Tongue (tissue), 2 donors: ENCODE data around the gene CSMD2. TPM values are rescaled to one million over a fixed set of nuclear protein-coding genes. Genes with fewer than 3 reads are reported as not detected.
"Not testable (repeated sequence)": the region's sequence is repeated elsewhere in the genome, so short reads cannot be mapped to it uniquely, and the experiment has no call there.

ENCODE experiments used
- DNase-seq: peaks from one replicate; pipeline ENCODE4 v3.0.0-alpha.2; 2015
- total RNA-seq: library from RNA; depleted of rRNA; stranded (reverse); fragments of >200 nt; gene quantifications from one replicate; pipeline ENCODE4 v1.2.3, GENCODE V29; 2014

The CSMD2 gene
- total RNA-seq, 1 donor from 2014 or later: 2.1 TPM

DNA sequence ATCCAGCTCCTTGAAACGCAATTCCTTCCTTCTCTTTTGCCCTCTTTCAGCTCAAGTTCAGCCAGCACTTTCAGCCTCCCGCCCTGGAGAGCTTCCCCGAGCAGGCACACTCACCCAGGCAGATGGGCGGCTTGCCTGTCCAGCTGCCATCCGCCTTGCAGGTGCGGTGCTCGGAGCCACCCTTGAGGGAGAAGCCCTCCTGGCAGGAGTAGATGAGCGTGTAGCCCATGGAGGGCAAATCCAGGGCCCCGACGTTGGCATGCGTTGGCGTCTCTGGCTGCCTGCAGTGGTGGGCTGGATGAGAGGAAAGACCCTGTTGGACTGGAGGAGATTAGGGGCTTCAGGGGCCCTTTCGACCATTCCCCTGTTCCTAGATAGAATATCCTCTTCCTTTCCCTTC lies 632.1 kb downstream of the CSMD2 start:
- no peak for DNase-seq

- no peak for DNase-seq
These were observed 632.8 kb downstream of the CSMD2 start for GRCh38 chr1:33532250-33532649.

DNA sequence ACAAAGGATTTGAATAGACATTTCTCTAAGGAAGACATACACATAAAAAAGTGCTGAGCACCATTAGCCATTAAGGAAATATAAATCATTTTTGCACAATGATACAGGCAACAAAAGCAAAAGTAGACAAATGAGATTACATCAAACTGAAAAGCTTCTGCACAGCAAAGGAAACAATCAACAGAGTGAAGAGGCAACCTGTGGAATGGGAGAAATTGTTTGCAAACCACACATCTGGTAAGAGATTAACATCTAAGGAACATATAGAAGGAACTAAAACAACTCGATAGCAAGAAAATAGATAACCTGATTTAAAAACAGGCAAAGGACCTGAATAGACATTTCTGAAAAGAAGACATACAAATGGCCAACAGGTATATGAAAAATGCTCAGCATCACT lies 635.1 kb downstream of the CSMD2 start:
- DNase-seq: no peak

- DNase-seq: no peak
These were observed 637.1 kb downstream of the CSMD2 start for GRCh38 chr1:33527934-33528333.

DNA sequence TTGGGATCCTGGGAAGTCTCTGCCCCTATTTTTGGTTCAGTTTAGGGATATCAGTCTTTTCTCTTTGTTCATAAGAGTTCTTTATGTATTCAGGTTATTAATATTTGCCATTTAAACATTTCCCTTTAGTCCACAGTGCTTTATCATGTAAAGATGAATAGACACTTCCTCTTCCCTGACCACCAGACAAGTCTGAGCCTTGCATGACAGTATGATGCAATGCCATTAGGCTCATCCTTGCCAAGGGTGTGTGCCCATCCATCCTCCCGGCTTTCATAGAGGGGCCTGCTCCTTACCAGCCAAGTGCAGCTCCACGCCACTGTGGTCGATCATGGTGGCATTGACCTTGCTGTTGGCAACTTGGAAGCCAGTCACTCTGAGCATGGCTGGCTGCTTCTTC lies 640.4 kb downstream of the CSMD2 start:
- no peak for DNase-seq

DNA sequence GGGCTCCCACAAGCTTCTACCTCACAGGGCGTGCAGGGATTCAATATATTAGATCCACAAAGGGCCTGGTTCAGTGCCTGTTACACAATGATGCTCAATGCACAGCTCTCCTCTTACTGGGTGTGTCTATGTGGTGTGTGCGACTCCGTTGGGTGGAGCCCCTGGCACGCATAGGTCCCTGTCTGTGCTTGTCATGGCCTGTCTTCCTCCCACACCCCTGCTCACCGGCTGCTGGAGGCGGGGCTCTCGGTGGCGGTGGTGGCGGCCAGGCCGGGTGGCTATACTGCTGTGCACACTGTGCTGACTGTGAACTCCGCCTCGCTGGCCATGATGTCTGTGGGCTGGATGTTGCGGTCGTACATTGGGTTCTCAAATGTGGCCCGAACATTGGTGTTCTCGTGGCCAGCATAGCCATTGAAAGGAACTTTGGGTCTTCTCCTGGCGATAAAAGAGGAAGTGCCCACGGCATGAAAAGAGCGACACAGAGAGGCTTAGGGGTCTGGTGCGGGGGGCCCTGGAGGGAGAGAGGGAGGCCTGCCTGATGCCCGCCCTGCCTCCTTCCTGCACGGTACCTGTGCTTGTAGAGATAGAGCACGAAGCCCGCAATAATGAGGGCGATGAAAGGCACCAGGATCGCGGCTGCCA lies 645.7 kb downstream of the CSMD2 start:
- DNase-seq: no peak

GRCh38 chr1:33517596-33518250 lies 647.3 kb downstream of the CSMD2 start:
- DNase-seq: no peak

DNA sequence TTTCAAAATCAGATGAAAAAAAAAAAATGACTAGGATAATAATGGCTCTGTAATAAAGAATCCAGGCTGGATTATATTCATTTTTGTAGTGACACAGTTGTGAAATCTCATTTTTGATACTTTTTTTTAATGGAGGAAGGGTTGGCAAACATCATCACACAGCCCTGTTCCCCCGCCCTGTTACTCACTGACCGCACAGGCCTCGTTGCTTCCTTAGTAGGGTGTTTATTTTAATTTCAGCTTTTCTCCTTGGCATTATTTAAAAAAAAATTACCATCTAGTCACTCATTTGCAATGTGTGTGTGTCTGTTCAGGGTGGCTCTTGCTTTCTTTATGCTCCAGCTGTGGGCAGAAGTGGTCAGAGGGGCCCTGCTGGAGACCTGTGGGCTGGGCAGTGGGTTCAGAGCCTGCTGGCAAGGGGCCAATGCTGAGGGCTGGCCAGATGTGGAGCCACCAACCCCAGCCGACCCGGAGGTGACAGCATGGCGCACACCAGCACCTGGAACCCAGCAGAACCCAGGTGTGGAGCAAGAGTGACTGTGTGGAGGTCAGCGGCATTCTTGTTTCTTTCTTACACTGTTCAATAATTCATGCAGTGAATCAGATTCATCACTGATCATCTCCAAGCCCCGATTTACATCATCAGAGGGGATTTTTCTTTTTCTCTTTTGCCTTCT lies 648.0 kb downstream of the CSMD2 start:
- no peak for DNase-seq

DNA sequence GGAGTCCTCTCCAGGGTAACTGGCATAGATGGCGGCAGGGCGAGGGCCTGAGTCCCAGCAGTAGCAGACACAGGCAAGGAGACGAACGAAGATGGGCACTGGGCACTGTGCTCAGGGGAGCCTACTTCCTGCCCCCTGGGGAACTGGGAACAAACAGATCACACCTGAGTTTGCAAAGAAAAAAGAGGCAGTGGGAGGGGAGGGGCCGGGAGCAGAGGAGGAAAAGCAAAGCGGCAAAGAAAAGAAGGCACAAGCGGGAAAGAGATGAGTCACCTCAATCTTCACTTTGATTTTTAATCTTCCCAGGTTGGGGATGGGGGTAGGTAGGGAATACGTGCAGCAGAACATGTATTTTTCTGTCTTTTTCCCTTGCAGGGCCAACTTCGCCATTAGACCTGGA lies 648.6 kb downstream of the CSMD2 start:
- no peak for DNase-seq

DNA sequence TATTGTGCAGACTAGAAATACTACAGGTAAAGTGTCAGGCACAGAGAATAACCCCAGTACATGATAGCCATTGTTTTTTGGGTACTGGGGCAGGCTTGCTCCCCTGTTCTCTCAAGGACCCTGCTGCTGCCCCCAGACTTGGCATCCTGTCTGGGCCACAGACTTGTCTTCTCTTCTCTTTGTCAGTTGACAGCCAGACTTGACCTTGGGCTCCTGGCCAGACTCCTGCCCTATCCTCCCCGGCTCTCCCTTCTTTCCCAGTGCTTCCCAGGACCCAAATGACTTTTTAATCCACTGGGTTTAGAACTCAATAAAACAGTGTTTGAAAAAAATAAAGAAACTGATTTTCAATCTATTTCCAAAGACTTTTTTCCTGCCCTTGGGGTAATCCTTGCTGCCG lies 649.4 kb downstream of the CSMD2 start:
- DNase-seq: no peak

DNA sequence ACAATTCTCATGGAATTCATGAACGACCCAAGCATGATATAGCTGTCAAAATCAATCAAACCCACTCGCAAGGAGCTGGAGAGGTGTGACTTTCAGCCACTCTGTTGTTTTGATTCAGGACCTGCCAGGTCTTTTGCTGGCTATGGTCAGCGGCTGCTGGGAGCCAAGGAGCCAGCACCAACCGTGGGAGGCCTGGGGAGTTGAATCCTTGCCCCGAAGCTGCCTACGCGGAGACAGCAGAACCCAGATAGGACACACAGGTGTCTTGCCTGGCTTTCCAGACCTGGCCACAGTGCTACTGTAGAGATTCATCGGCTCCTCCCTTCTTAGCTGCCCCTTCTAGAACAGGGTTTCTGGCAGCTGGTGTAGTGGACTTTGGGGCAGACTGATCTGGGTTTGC lies 649.9 kb downstream of the CSMD2 start:
- no peak for DNase-seq

- no peak for DNase-seq
These were observed 652.6 kb downstream of the CSMD2 start for GRCh38 chr1:33512226-33513011.

- DNase-seq: not testable (repeated sequence)
These were observed 655.8 kb downstream of the CSMD2 start for GRCh38 chr1:33509276-33509675.

GRCh38 chr1:33508151-33508550 lies 656.9 kb downstream of the CSMD2 start:
- no peak for DNase-seq

DNA sequence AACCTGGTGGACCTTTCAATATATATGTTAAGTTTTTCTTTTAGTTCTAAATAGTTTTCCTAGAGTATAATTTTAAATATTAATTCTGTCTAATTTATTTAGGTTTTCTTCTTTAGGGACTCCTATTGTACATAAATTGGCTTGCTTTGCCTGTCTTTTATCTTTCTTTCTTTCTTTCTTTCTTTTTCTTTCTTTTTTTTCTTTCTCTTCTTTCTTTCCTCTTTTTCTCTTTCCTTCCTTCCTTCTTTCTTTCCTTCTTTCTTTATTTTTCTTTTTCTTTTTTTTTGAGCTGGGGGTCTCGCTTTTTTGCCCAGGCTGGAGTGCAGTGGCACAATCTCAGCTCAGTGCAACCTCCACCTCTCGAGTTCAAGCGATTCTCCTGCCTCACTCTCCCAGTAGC lies 657.4 kb downstream of the CSMD2 start:
- DNase-seq: no peak

DNA sequence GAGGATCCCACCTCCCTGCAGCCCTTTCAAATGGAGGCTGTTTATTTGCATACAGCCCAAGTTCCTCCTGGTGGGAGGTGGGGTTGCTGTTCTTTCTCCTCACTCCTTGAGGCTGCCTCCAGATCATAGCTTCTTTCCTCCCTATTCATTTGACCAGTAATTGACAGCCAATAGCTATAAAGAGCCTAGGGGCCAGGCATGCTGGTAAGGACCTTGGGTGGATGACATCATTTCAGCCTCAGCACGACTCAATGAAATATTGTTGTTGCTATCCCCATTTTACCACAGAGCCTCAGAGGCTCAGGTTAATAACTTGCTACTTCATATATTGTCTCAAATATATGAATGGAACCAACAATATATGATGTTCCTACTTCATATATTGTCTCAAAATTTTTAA lies 661.5 kb downstream of the CSMD2 start:
- no peak for DNase-seq

DNA sequence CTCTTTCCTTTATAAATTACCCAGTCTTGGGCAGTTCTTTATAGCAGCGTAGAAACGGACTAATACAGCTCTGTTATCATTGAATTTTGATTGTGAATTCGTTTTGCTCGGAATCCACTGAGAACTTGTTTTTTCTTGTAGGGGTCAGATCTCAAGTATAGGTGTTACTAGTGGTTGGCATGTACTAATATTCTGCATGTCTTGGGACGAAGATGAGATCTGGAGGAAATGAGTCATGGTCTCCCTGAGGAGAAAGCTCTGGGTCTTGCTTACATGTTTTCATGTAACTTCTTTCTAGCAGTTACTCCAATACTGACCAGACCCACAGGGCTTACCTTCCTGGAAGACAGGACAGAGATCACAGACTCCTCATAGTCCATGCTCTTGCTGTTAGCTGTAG lies 662.3 kb downstream of the CSMD2 start:
- DNase-seq: no peak

DNA sequence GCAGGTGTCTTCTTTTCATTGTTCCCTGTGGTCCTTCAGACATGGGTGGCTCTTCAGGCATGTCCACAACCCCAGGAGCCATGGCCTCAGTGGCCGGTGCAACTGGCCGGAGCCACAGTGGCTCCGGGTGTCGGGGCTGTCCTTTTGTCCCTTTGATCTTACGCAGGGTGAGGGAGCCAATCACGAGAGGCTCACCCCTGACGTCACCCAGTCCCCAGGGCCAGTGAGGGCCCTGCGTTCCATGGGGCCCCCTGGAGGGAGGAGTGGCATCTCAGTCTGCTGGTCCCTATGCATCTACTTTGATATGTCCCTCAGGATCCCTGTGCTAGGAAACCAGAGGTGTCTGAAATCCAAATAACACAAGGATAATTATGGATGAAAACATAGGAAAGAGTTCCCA lies 663.3 kb downstream of the CSMD2 start:
- no peak for DNase-seq

GRCh38 chr1:33501309-33501708 lies 663.7 kb downstream of the CSMD2 start:
- DNase-seq: no peak

DNA sequence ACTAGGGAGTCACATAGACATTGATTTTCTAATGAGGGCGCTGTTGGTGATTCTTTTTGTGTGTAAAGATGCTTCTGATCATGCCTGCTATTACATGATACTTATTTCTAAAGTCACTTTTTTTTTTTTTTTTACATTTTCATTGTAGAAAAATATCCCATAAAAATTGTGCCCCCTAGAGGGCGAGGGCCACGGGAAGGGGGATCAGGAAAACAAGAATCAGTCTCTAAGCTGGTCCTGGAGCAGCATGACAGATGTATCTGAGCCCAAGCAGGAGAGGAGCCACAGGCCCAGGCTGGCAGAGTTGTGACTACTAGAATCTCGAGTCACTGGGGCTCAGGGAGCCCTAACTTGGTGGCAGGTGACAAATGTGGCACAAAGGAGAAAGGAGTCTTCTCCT lies 664.5 kb downstream of the CSMD2 start:
- DNase-seq: no peak

- DNase-seq: no peak
These were observed 667.6 kb downstream of the CSMD2 start for GRCh38 chr1:33497410-33497809.

- DNase-seq: no peak
These were observed 670.1 kb downstream of the CSMD2 start for GRCh38 chr1:33494929-33495328.

DNA sequence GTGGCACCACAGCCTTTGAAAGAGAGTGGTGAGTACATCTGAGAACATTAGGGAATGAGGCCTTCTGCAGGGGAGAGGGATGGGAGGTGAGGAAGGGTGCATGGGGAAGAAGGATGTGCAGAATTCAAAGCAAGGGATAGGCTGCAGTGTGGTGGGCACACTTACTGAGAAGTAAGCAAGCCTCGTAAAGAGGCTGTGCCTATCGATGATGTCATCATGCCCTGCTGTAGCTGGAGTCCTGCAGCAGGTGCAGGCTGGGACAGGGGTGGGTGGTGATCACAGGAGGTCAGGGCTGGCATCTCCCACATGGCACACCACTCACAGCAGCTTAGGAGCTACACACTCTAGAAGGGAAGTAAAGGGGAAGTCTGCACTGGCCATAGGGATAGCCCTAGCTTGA lies 676.4 kb downstream of the CSMD2 start:
- DNase-seq: no peak
